HepG2 (cell line): ENCODE measurements around the gene C6orf136. TPM values are rescaled to one million over a fixed set of nuclear protein-coding genes. Genes with fewer than 3 reads are reported as not detected.

Source experiments
- FOXC1 ChIP-seq: sonication (generic); formaldehyde crosslinking; IDR thresholded peaks from 2 replicates; pipeline ENCODE4 v1.8.0; 2022; ENCODE audit warnings: mild to moderate bottlenecking, missing genetic modification reagents, borderline replicate concordance
- HNF1A ChIP-seq, 2 experiments: sonication (generic) in 1 of 2; formaldehyde crosslinking in 1 of 2; IDR thresholded peaks; 2 replicates each; pipeline versions ENCODE4 v1.4.0 to v1.6.1; 2016 to 2020; ENCODE audit warnings: borderline replicate concordance in 1 of 2, low read depth in 1 of 2, mild to moderate bottlenecking in 1 of 2, missing genetic modification reagents in 1 of 2
- HOXA3 ChIP-seq: sonication (generic); formaldehyde crosslinking; IDR thresholded peaks from 2 replicates; pipeline ENCODE4 v1.5.0; 2020; ENCODE audit warnings: missing genetic modification reagents
- RBFOX2 ChIP-seq: fragments of 200-400 bp; formaldehyde crosslinking; IDR thresholded peaks from 2 replicates; pipeline ENCODE4 v1.6.1; 2017; ENCODE audit warnings: low read depth, mild to moderate bottlenecking, low read length
- THRA ChIP-seq: sonication (generic); formaldehyde crosslinking; IDR thresholded peaks from 2 replicates; pipeline ENCODE4 v1.4.0; 2020; ENCODE audit warnings: missing genetic modification reagents, borderline replicate concordance
- ZNF180 ChIP-seq: sonication (generic); formaldehyde crosslinking; IDR thresholded peaks from 2 replicates; pipeline ENCODE4 v1.4.0; 2020; ENCODE audit warnings: low read depth, missing genetic modification reagents, borderline replicate concordance
- ZNF563 ChIP-seq: sonication (generic); formaldehyde crosslinking; IDR thresholded peaks from 2 replicates; pipeline ENCODE4 v1.8.0; 2022; ENCODE audit warnings: mild to moderate bottlenecking, moderate library complexity, missing genetic modification reagents
- ZSCAN5A ChIP-seq: sonication (generic); formaldehyde crosslinking; IDR thresholded peaks from 2 replicates; pipeline ENCODE4 v1.8.0; 2022; ENCODE audit warnings: mild to moderate bottlenecking, missing genetic modification reagents, borderline replicate concordance
- polyA plus RNA-seq, 8 experiments: library from polyadenylated mRNA; depleted of rRNA in 3 of 8; stranded (reverse) in 7 of 8; unstranded in 1 of 8; fragments of >200 nt; fragmentation: Illumina TruSeq in 4 of 8; extraction: Trizol in 4 of 8; gene quantifications; 2 replicates each; pipeline versions ENCODE4 v1.2.1 to v1.2.3, GENCODE V29; 2011 to 2016; ENCODE audit warnings: low read depth in 4 of 8, missing spikeins in 1 of 8, mixed read lengths in 1 of 8; ENCODE audit not compliant: insufficient read depth in 1 of 8
- total RNA-seq, 5 experiments: library from RNA; depleted of rRNA; stranded (reverse); fragments of >200 nt; fragmentation: Illumina TruSeq; extraction: Trizol; gene quantifications; 2 replicates each; pipeline ENCODE4 v1.2.3, GENCODE V29; 2016; ENCODE audit warnings: low read depth in 1 of 5

The C6orf136 gene
- total and polyA plus RNA-seq, 2 of the 13 experiments (the other 11 are each of a cell fraction or from before 2014, with no cell fraction given), result 12.0 to 26.2 TPM

DNA sequence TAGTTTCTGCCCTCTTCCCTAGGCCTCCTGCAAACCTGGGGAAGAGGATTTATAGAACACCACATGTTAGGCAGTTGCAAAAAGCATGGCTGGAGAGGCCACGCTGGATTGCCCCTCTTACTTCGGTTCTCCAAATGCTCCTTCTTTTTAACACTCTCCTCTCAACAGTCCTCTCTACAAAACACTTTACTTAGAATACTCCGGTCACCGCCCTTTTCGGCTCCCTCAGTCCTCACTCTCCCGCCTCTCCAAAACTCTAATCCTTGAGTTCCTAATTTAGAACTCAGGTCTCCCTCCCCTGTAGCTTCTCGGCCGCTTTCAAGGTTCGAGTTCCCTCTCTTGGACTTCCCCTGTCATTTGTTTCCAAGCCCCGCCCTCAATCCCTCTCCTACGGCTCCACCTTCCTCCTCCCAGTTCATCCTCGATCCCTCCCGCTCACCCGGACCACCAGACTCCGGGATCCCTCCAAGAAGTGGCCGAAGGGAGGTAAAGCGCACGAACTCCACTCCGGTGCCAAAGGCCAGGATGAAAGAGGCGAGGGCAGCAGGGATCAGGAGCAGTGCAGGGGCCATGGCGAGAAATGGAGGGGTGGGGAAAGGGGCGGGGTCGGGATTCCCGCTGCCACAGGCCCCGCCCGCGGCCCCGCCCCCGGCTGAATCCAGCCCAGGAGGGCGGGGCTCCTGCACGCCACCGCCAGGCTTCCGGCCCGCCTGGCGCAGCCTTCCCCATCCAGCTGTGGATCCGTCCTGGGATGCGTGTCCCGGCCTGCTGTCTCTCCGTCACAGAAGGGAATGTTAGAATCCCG lies 43.7 kb downstream of the C6orf136 start, which contains the start of gene NRM (continued):
- TF ChIP-seq HNF1A (IDR thresholded peaks at IDR 0.05; ENCODE audit: low read depth) (no peak), HNF1A (CRISPR knock-in tag; IDR thresholded peaks at IDR 0.05; ENCODE audit: borderline replicate concordance) (no peak), THRA (CRISPR knock-in tag) (no peak; the same call in 1 of the 2 replicates), ZNF180 (CRISPR knock-in tag) (no peak), RBFOX2 (peak; percentile 79), HOXA3 (CRISPR knock-in tag) (peak; percentile 66; the same call in 1 of the 2 replicates), FOXC1 (no peak; the same call in 1 of the 2 replicates), ZSCAN5A (CRISPR knock-in tag) (no peak), ZNF563 (peak; percentile 88; the same call in 1 of the 2 replicates)
- TF ChIP-seq, all 625 proteins: peak for 179
